CD4-positive, alpha-beta T cell treated with Interleukin-10 for 1 hour (primary cell): ENCODE results near the gene GUSB.

Experiments
- DNase-seq: peaks from one replicate; pipeline ENCODE4 v3.0.0-alpha.2; 2020

GUSB gene

GRCh38 chr7:65926588-65926987 is 55.4 kb downstream of the GUSB start:
- no peak for DNase-seq

GRCh38 chr7:65925040-65925439 is 57.0 kb downstream of the GUSB start:
- DNase-seq = no peak

- no peak for DNase-seq
These were observed 57.8 kb downstream of the GUSB start for GRCh38 chr7:65924193-65924592.

- no peak for DNase-seq
These were observed 58.7 kb downstream of the GUSB start for GRCh38 chr7:65923316-65923715.

- no peak for DNase-seq
These were observed 65.9 kb downstream of the GUSB start for GRCh38 chr7:65915921-65916657.

- DNase-seq = no peak
These were observed 69.8 kb downstream of the GUSB start for GRCh38 chr7:65912237-65912636.
